GM18502 (cell line): ENCODE data around the gene TTC39B.
"Not testable (repeated sequence)": the region's sequence is repeated elsewhere in the genome, so short reads cannot be mapped to it uniquely, and the experiment has no call there.

Experiments
- ATAC-seq: cut with Tn5 transposase; IDR thresholded peaks from one replicate; pipeline ENCODE4 v1.9.1; 2021; ENCODE audit warnings: mild to moderate bottlenecking; ENCODE audit not compliant: unreplicated experiment, poor library complexity

The TTC39B gene

GRCh38 chr9:15271403-15271802, 35.6 kb downstream of the TTC39B start:
- ATAC-seq = no peak

- ATAC-seq = no peak
Observed at GRCh38 chr9:15268782-15269181, 38.2 kb downstream of the TTC39B start.

- ATAC-seq = no peak
Observed at GRCh38 chr9:15268317-15268716, 38.7 kb downstream of the TTC39B start.

- no peak for ATAC-seq
Observed at GRCh38 chr9:15264918-15265317, 42.1 kb downstream of the TTC39B start.

- ATAC-seq = no peak
Observed at GRCh38 chr9:15262581-15262980, 44.4 kb downstream of the TTC39B start.

- no peak for ATAC-seq
Observed at GRCh38 chr9:15256426-15256825, 50.6 kb downstream of the TTC39B start.

GRCh38 chr9:15253786-15254185, 53.2 kb downstream of the TTC39B start:
- ATAC-seq = no peak

- no peak for ATAC-seq
Observed at GRCh38 chr9:15253197-15253596, 53.8 kb downstream of the TTC39B start.

GRCh38 chr9:15249981-15250380, 57.0 kb downstream of the TTC39B start:
- ATAC-seq = no peak

- ATAC-seq = no peak
Observed at GRCh38 chr9:15249042-15249818, 57.8 kb downstream of the TTC39B start.

GRCh38 chr9:15248621-15249020, 58.4 kb downstream of the TTC39B start:
- ATAC-seq = no peak

- no peak for ATAC-seq
Observed at GRCh38 chr9:15248081-15248480, 58.9 kb downstream of the TTC39B start.

GRCh38 chr9:15246708-15247107, 60.3 kb downstream of the TTC39B start:
- ATAC-seq = no peak

GRCh38 chr9:15246243-15246642, 60.8 kb downstream of the TTC39B start:
- no peak for ATAC-seq

- no peak for ATAC-seq
Observed at GRCh38 chr9:15244001-15244441, 63.0 kb downstream of the TTC39B start.

GRCh38 chr9:15243081-15243480, 63.9 kb downstream of the TTC39B start:
- no peak for ATAC-seq

GRCh38 chr9:15240927-15241326, 66.1 kb downstream of the TTC39B start:
- no peak for ATAC-seq

GRCh38 chr9:15239816-15240215, 67.2 kb downstream of the TTC39B start:
- no peak for ATAC-seq

- no peak for ATAC-seq
Observed at GRCh38 chr9:15238646-15239045, 68.4 kb downstream of the TTC39B start.

GRCh38 chr9:15235658-15236057, 71.4 kb downstream of the TTC39B start:
- ATAC-seq = no peak

GRCh38 chr9:15233941-15234490, 73.0 kb downstream of the TTC39B start:
- not testable (repeated sequence) for ATAC-seq

GRCh38 chr9:15232706-15233280, 74.2 kb downstream of the TTC39B start:
- not testable (repeated sequence) for ATAC-seq
